DMS53 treated with DMSO at 0.1 percent for 48 hours (cell line): ENCODE data around the gene ALMS1.
"Not testable (repeated sequence)": the region's sequence is repeated elsewhere in the genome, so short reads cannot be mapped to it uniquely, and the experiment has no call there.

Experiments
- DNase-seq: peaks from one replicate; lab custom pipeline; 2025; ENCODE audit not compliant: unreplicated experiment; lab: John Stamatoyannopoulos, UW

ALMS1 gene

DNA sequence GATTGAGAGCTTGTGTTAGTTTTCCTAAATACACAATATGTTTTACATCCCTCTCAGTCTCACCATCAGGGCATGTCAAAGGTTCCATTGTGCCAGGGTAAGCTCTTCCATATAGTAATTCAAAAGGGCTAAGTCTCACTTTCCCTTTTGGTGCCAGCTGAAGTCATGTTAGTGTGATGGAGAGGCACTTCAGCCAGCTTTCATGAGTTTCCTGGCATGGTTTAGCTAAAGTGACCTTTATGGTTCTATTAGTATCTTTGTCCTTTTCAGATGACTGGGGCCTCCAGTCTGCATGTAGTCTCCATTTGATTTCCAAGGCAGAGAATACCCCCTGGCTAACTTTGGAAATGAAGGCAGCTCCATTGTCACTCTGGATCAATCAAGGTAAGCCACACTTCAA, 229.4 kb downstream of the ALMS1 start:
- DNase-seq = no peak

GRCh38 chr2:73619925-73620324, 234.3 kb downstream of the ALMS1 start:
- DNase-seq = not testable (repeated sequence)

DNA sequence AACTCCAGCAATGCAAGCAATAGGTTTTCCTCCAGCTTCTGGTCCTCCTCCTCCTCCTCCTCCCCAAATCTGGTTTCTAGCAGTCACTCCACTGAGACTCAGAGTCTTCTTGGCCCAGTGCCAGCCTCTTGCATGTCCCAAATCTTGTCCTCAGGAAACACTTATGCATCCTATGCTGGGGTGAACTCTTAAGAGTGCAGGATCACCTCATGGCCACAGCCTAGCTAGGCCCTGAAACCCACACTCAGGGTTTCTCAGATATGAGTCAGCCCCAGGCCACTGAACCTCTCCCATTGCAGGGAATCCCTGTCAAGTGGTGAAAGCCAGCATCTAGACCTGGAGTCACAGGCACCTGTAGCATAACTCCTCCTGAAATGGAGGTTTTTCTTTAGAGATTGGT, 238.4 kb downstream of the ALMS1 start:
- not testable (repeated sequence) for DNase-seq

DNA sequence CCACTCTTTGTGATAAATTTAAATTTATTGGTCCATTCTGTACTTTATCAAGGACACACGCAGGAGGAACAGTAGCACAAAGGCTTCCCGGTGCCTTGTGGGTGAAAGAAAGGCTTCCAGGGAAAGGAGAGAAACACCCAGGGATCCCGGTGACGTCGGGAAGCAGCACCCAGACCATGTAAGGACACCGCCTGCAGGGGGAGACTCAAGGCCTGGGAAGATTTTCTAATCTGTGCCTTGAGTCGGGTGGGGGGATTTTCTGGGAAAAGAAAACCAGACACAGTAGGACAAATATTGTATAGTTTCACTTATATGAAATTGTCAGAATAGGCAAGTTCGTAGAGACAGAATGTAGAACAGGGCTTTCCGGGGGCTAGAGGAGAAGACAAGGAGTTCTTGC, 239.0 kb downstream of the ALMS1 start:
- DNase-seq = not testable (repeated sequence)

DNA sequence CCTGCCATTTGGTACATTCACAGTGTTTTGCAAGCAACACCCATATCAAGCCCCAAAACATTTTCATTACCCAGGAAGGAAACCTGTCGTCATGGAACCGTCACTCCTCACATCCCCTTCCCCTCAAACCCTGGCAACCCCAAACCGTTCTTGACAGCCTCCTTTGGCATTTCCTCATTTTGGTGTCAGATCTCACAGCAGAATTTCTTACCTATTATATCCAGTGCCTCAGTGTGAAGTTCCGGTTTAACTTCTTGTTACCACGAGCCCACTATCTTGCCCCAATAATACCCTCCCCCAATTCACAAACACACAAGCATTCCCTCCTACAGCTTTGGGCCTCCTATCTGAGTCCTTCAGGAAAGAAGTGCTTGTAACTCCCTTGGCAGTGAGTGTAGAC, 240.6 kb downstream of the ALMS1 start:
- DNase-seq = not testable (repeated sequence)

DNA sequence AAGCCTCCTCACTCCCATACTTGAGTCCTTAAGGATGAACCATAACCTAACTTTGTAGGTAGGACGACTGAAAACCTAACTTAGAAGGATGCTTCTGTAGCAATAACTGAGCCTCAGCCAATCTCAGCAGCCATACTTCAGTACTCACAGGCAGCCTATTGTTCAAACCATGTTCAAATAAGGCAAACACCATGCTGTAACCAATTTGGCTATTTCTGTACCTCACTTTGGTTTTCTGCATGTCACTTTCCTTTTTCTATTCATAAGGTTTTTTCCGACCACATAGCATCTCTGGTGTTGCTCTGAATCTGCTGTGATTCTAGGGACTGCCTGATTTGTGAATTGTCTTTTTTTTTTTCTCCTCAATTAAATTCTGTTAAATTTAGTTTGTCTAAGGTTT, 242.9 kb downstream of the ALMS1 start:
- not testable (repeated sequence) for DNase-seq

DNA sequence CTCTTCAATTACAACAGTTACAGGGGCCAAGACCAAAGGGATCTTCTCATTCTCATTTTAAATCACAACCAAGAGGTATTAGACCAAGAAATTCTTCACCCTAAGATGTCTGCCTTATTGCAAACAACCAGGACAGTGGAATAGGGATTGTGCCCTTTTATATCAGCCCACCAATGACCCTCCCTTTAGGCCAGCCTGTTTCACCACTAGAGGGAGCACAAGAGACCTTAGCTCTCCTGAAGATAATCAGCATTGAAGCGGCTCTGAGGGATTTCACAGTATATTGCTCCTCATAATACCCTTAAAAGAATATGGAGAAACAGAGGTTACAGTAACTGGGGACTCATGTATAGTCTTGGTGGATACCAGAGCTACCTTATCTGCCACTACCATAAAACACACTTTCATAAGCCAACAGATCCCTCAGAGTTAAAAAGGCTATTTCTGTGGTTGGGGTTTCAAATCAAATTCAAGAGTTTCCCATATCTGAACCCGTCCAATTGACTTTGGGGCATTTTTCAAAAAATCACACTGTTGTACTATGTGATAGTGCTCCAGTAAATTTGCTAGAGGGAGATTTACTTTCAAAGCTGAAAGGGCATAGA, 245.1 kb downstream of the ALMS1 start:
- not testable (repeated sequence) for DNase-seq

- DNase-seq = not testable (repeated sequence)
These were observed 251.3 kb downstream of the ALMS1 start for GRCh38 chr2:73636977-73637376.

- DNase-seq = no peak
These were observed 252.8 kb downstream of the ALMS1 start for GRCh38 chr2:73638429-73638828.

DNA sequence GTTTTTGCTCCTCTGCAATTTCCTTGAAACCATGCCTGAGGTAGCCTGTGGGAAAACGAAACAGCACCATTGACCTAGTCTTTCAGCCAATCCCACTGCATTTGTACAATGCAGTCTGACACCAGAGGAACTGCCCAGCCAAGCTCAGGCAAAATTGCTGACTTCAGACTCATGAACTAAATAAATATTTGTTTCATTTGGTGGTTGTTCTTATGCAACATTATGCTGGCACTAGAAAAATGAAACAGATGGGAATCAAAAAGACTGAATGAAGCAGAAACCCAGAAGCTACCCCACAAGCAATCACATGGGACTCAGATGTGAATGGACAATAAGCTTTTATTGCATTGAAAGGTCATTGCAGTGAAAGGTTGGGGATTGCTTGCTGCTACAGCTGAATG, 254.9 kb downstream of the ALMS1 start:
- DNase-seq = no peak

DNA sequence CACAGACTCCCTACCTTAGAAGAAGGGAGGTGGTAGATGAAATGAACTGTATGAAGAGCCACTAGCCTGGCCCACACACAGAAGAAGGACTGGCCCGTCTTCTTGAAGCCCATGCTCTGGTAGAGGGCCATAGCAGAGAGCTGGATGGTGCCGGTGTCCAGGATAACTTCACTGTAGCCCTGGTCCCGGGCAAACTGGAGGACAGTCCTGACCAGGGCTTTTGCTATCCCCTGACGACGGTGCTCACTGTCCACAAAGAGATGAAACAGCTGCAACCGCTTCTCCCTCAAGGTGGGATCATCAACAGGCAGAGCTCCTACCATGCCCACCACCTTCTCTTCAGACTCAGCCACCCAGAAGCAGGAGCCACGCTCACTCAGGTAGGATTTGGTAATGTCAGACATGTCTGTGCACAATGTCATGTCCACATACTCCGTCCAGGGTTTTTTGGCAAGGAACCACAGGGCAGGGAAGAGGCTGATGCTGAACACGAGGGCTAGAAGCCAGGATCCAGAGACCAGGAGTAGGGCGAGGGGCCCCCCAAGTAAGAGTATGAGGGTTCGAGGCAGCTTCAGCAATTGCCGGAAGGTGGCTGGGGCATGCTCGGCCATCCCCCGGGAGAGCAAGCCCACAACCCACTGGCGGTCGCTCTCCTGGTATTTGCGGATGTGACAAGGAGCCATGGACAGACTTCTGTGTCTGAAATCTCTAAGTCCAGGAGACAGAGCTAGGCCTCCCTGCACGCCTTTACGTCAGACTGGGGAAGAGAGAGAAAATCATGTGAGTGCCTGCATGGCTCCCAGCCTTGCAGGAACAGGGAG, 255.5 kb downstream of the ALMS1 start:
- DNase-seq = no peak

DNA sequence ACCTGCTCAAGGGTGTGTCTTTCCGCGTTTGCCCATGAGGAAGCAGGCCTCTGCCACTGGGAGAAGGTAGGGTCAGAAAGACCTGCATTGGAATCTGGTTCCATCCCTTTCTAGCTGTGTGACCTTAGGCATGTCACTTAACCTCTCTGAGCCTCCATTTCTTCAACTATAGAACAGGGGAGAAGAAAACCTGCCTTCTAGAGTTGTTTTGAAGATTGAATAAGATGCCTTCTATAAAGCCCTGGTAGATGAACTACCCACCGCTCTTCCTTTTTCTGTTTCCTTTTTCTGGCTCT, 256.1 kb downstream of the ALMS1 start:
- DNase-seq = no peak

DNA sequence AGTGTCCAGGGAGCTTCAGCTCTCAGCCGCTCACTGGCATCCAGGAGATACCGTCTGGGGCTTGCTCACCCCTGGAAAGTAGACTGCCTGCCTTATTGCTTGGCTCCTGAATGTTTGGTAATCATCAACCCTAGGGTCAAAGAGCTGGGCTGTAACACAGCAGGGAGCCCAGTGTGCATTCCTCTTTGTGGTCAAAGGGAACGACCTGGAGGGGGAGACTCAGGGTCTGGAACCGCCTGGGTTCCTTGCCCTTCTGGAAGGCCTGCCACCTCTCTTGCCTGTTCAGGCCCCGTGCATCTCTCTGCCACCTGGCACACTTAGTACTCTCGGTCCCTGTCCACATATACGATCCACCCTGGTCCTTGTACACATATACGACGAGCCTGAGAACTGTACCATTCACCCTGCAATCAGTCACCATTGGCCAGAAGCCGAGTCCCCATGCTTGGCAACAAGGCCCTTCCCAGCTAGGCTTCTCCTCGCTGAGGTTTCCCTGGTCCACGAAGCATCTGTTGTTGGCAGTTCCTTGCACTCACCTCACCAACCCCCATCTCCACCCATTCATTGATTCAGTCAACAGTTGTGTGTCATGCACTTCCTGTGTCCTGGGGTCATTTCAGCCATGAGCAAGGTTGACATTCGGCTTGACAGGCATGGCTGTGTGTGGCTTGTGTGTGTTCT, 256.8 kb downstream of the ALMS1 start, which contains the start of gene NAT8:
Gene NAT8, minus strand, starts transcription at position 85 of the 681 bp plus-strand sequence. CDS start 794 bp downstream, outside the sequence.
- DNase-seq = no peak

GRCh38 chr2:73647690-73648089, 262.1 kb downstream of the ALMS1 start:
- not testable (repeated sequence) for DNase-seq

- no peak for DNase-seq
These were observed 266.1 kb downstream of the ALMS1 start for GRCh38 chr2:73651591-73652230.

- no peak for DNase-seq
These were observed 266.7 kb downstream of the ALMS1 start for GRCh38 chr2:73652348-73652747.

DNA sequence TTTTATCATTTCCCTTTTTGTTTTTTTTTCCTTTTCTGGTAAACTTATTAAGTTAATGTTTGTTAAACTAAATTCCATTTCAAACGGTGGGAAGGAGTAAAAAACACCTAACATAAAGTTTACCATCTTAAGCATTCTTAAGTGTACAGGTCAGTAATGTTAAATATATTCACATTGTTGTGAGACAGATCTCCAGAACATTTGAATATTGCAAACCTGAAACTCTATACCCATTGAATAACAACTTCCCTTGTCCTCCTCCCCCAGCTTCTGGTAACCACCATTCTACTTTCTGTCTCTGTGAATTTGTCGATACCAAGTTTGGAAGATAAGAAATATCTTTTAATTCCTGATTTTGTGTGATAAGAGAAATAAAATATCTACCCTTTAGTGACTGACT, 268.5 kb downstream of the ALMS1 start:
- DNase-seq = no peak
